Measurements from ENCODE around the gene MSH5. TPM values are rescaled to one million over a fixed set of nuclear protein-coding genes. Genes with fewer than 3 reads are reported as not detected.
A peak's percentile ranks its signal among the peaks of the same experiment; 100 is the strongest.

The MSH5 gene
- total and polyA plus RNA-seq, 2 of the 13 experiments (the other 11 are each of a cell fraction or from before 2014, with no cell fraction given): 10.2 to 38.7 TPM

DNA sequence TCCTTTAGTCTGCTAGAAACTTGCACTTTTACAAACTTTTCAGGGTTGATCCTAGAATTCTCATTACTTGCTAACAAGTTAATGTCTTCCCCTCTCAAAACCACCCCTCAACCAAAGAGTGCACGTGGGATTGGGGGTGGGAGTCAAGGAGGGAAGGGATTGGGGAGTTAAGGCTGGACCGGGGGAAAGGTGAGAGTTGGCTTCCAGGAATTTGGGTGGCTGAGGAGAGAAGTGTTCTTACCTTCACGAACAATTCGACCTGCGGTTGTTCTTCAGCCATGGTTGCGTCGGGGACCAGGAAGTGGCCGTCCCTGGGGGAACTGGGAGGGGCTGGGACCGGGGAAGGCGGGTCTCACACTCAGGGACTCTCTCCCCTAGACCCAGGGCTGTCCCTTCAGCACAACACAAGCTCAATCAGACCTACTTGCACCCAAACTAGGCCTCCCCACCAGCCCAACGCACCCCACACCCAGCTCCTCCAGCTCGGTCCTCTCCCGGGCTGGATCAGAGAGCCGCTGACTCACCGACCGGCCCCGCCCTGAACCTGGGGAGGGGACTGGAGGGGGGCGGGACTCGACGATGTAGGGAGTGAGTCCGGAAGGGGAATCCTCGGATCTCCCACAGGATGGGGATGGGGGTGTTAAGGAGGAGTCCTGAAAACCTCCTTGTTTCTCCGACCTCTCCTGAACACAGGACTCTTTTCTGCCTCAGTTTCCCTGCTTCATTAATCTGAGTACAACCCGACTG, 3.6 kb upstream of the MSH5 start, which contains the start of gene CLIC1 (continued):
- TF ChIP-seq, protein P1, sequence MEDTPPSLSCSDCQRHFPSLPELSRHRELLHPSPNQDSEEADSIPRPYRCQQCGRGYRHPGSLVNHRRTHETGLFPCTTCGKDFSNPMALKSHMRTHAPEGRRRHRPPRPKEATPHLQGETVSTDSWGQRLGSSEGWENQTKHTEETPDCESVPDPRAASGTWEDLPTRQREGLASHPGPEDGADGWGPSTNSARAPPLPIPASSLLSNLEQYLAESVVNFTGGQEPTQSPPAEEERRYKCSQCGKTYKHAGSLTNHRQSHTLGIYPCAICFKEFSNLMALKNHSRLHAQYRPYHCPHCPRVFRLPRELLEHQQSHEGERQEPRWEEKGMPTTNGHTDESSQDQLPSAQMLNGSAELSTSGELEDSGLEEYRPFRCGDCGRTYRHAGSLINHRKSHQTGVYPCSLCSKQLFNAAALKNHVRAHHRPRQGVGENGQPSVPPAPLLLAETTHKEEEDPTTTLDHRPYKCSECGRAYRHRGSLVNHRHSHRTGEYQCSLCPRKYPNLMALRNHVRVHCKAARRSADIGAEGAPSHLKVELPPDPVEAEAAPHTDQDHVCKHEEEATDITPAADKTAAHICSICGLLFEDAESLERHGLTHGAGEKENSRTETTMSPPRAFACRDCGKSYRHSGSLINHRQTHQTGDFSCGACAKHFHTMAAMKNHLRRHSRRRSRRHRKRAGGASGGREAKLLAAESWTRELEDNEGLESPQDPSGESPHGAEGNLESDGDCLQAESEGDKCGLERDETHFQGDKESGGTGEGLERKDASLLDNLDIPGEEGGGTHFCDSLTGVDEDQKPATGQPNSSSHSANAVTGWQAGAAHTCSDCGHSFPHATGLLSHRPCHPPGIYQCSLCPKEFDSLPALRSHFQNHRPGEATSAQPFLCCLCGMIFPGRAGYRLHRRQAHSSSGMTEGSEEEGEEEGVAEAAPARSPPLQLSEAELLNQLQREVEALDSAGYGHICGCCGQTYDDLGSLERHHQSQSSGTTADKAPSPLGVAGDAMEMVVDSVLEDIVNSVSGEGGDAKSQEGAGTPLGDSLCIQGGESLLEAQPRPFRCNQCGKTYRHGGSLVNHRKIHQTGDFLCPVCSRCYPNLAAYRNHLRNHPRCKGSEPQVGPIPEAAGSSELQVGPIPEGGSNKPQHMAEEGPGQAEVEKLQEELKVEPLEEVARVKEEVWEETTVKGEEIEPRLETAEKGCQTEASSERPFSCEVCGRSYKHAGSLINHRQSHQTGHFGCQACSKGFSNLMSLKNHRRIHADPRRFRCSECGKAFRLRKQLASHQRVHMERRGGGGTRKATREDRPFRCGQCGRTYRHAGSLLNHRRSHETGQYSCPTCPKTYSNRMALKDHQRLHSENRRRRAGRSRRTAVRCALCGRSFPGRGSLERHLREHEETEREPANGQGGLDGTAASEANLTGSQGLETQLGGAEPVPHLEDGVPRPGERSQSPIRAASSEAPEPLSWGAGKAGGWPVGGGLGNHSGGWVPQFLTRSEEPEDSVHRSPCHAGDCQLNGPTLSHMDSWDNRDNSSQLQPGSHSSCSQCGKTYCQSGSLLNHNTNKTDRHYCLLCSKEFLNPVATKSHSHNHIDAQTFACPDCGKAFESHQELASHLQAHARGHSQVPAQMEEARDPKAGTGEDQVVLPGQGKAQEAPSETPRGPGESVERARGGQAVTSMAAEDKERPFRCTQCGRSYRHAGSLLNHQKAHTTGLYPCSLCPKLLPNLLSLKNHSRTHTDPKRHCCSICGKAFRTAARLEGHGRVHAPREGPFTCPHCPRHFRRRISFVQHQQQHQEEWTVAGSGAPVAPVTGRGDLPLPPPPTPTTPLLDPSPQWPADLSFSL (CRISPR knock-in tag; IDR thresholded peaks at IDR 0.05): no peak
- TF ChIP-seq NCOR1 (IDR thresholded peaks at IDR 0.05; ENCODE audit: borderline replicate concordance, low read length) (peak; percentile 25; the same call in 1 of the 2 replicates), GATAD2A (CRISPR knock-in tag; IDR thresholded peaks at IDR 0.05) (peak; percentile 73), MYC (CRISPR knock-in tag; IDR thresholded peaks at IDR 0.05; ENCODE audit: borderline replicate concordance) (peak; percentile 52; the same call in 1 of the 2 replicates), PTBP1 (IDR thresholded peaks at IDR 0.05; ENCODE audit: low read depth, low read length, poor library complexity, severe bottlenecking) (peak; percentile 80), ZSCAN31 (CRISPR knock-in tag; IDR thresholded peaks at IDR 0.05; ENCODE audit: low read depth) (no peak), KLF11 (CRISPR knock-in tag; IDR thresholded peaks at IDR 0.05) (peak; percentile 76; the same call in 1 of the 2 replicates), BORCS8-MEF2B (CRISPR knock-in tag; IDR thresholded peaks at IDR 0.05) (peak; percentile 89), ZNF549 (CRISPR knock-in tag; IDR thresholded peaks at IDR 0.05) (no peak), JDP2 (CRISPR knock-in tag; IDR thresholded peaks at IDR 0.05; ENCODE audit: borderline replicate concordance) (no peak; the same call in 1 of the 2 replicates), SP4 (CRISPR knock-in tag; IDR thresholded peaks at IDR 0.05) (peak; percentile 81), TCF7L2 (IDR thresholded peaks at IDR 0.05; ENCODE audit: low read depth, low read length) (no peak), SRSF1 (optimal IDR thresholded peaks at IDR 0.05; ENCODE audit: low read depth, low read length) (peak; percentile 93), ZMAT3 (CRISPR knock-in tag; conservative IDR thresholded peaks at IDR 0.05) (peak; percentile 60; the same call in 1 of the 2 replicates), TEAD2 (CRISPR knock-in tag; IDR thresholded peaks at IDR 0.05) (no peak), NR3C1 (CRISPR knock-in tag; IDR thresholded peaks at IDR 0.05) (no peak), FOXK1 (CRISPR knock-in tag; IDR thresholded peaks at IDR 0.05; ENCODE audit: borderline replicate concordance, low read depth) (peak; percentile 9; the same call in 1 of the 2 replicates), SP5 (CRISPR knock-in tag; IDR thresholded peaks at IDR 0.05; ENCODE audit: borderline replicate concordance, low read depth) (peak; percentile 96)
- TF ChIP-seq, protein P2, sequence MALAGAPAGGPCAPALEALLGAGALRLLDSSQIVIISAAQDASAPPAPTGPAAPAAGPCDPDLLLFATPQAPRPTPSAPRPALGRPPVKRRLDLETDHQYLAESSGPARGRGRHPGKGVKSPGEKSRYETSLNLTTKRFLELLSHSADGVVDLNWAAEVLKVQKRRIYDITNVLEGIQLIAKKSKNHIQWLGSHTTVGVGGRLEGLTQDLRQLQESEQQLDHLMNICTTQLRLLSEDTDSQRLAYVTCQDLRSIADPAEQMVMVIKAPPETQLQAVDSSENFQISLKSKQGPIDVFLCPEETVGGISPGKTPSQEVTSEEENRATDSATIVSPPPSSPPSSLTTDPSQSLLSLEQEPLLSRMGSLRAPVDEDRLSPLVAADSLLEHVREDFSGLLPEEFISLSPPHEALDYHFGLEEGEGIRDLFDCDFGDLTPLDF (CRISPR knock-in tag; IDR thresholded peaks at IDR 0.05): no peak
- TF ChIP-seq, protein P3, sequence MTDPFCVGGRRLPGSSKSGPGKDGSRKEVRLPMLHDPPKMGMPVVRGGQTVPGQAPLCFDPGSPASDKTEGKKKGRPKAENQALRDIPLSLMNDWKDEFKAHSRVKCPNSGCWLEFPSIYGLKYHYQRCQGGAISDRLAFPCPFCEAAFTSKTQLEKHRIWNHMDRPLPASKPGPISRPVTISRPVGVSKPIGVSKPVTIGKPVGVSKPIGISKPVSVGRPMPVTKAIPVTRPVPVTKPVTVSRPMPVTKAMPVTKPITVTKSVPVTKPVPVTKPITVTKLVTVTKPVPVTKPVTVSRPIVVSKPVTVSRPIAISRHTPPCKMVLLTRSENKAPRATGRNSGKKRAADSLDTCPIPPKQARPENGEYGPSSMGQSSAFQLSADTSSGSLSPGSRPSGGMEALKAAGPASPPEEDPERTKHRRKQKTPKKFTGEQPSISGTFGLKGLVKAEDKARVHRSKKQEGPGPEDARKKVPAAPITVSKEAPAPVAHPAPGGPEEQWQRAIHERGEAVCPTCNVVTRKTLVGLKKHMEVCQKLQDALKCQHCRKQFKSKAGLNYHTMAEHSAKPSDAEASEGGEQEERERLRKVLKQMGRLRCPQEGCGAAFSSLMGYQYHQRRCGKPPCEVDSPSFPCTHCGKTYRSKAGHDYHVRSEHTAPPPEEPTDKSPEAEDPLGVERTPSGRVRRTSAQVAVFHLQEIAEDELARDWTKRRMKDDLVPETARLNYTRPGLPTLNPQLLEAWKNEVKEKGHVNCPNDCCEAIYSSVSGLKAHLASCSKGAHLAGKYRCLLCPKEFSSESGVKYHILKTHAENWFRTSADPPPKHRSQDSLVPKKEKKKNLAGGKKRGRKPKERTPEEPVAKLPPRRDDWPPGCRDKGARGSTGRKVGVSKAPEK (CRISPR knock-in tag; IDR thresholded peaks at IDR 0.05; ENCODE audit: borderline replicate concordance): no peak

All from HepG2 (cell line).